Stimulated activated CD8-positive, alpha-beta memory T cell treated with anti-CD3 and anti-CD28 coated beads, Interleukin-7, amount 100 ng/mL, for 1 hour (primary cell): ENCODE data around the gene MYO10.

Experiments used
- DNase-seq, 2 donors: peaks; one replicate each; pipeline ENCODE4 v3.0.0-alpha.2; 2020; ENCODE audit warnings: low read depth in 2 of 2

MYO10 gene

DNA sequence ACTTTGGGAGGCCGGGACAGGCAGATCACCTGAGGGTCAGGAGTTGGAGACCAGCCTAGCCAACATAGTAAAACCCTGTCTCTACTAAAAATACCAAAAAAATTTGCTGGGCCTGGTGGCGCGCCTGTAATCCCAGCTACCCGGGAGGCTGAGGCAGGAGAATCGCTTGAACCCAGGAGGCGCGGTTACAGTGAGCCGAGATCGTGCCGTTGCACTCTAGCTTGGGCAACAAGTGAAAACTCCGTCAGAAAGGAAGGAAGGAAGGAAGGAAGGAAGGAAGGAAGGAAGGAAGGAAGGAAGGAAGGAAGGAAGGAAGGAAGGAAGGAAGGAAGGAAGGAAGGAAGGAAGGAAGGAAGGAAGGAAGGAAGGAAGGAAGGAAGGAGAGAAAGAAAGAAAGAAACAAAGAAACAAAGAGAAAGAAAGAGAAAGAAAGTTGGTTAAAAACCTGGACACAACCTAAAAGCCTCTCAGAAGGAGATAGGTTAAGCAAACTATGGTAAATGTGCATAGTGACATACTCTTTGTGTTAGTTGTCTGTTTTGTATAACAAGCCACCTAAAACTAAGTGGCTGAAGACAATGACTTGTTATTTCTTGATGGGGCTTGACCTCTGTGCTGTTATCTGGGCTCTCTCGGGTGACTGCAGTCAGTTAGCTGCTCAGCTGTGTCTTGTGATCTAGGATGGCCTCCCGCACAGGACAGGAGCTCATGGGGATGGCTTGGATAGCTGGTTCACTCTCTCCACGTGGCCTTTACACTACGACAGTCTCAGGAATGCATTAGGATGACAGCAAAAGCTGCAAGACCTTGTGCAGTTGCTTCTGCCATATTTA is 8.0 kb upstream of the MYO10 start:
- DNase-seq: no peak

- no peak for DNase-seq
These were observed 1.5 kb upstream of the MYO10 start for GRCh38 chr5:16937503-16938161.

DNA sequence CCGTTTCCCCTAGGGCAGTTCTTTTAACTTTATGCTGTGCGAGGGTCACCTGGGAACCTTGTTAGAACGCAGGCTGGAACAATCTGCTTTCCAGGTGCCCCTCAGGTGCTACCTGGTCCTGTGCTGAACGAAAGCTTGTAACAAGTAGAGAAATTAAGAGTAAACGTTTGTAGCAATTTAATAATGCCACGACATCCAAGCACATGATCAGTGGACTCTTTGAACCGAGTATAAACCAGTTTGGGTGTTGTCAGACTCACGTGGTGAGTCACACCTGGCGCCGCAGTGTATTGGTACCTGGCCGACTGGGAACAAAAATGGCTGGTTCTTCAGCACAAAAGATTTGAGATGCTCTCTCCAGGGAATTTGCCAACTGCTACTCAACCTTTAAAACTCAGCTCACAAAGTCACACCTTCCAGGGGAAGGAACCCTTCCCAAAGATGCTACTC is 926 bp upstream of the MYO10 start:
- no peak for DNase-seq

GRCh38 chr5:16935231-16936149 is 598 bp downstream of the MYO10 start:
- DNase-seq: no peak

- no peak for DNase-seq
These were observed 1.4 kb downstream of the MYO10 start for GRCh38 chr5:16934677-16935153.

- DNase-seq: no peak
These were observed 2.0 kb downstream of the MYO10 start for GRCh38 chr5:16934123-16934522.

- DNase-seq: no peak
These were observed 2.8 kb downstream of the MYO10 start for GRCh38 chr5:16933337-16933736.

GRCh38 chr5:16932401-16932800 is 3.7 kb downstream of the MYO10 start:
- DNase-seq: no peak

DNA sequence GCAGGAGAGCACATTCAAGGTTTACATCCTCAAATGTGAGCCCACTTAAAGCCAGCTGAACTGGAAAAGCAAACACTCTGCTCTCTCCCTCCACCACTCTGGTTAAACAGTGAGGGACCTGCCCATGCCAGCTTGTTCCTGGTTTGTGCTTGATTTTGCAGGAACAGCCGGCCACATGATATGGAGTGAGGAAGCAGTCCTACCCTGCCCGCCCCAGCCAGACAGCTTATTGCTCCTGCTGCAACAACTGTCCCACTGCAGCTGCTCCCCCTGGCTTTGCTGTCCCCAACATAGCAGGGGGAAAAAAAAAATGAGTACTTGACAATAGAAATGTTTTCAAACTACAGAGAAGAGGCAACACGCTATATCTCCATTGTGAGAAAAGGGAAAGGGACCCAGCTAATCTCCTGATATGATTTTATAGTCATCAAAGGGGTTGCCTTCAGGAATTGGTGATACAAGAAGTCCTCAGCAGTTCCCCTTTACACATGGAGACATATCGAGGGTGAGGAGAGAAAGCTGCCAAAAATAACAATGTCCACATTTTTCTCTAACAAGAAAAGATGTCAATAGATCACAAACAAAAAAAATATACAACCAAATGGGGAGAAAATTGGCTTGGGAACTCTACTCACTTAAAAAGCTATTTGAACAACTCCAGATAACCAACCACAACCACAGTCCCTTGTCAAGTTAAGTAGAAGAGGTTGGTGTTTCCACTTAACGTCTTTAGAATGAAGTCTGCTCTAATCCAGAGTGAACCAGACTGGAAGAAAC is 4.6 kb downstream of the MYO10 start:
- no peak for DNase-seq

DNA sequence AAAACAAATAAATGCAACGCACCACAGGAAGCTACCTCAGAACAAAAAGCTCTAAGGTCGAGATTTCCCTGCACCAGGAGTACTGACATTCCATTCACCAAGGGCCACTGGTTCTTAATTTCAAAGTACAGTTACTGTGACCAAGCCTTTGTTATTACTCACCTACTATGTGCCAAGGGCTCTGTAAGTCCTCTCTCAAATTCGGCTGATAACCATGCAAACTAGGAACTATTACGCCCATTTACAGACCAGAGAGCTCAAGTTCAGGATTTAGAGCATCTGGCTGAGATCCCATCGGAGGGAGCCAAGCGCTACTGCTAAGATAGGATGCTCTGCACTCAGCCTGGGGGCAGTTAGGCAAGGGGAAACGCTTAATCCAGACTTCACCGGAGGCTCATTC is 5.6 kb downstream of the MYO10 start:
- DNase-seq: no peak

GRCh38 chr5:16929831-16930230 is 6.3 kb downstream of the MYO10 start:
- no peak for DNase-seq

- DNase-seq: no peak
These were observed 6.7 kb downstream of the MYO10 start for GRCh38 chr5:16929347-16929746.

GRCh38 chr5:16927613-16928012 is 8.5 kb downstream of the MYO10 start:
- DNase-seq: no peak

DNA sequence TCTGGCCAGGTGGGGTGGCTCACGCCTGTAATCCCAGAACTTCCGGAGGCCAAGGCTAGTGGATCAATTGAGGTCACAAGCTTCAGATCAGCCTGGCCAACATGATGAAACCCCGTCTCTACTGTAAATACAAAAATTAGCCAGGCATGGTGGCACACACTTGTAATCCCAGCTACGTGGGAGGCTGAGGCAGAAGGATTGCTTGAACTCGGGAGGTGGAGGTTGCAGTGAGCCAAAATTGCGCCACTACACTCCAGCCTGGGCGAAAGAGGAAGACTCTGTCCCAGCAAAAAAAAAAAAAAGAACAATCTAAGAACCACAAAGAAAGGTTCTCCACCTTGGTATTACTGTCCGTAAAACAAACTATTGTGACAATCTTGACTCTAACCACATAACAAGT is 9.7 kb downstream of the MYO10 start:
- DNase-seq: no peak

GRCh38 chr5:16924206-16924605 is 11.9 kb downstream of the MYO10 start:
- DNase-seq: no peak

GRCh38 chr5:16922430-16922829 is 13.7 kb downstream of the MYO10 start:
- no peak for DNase-seq

DNA sequence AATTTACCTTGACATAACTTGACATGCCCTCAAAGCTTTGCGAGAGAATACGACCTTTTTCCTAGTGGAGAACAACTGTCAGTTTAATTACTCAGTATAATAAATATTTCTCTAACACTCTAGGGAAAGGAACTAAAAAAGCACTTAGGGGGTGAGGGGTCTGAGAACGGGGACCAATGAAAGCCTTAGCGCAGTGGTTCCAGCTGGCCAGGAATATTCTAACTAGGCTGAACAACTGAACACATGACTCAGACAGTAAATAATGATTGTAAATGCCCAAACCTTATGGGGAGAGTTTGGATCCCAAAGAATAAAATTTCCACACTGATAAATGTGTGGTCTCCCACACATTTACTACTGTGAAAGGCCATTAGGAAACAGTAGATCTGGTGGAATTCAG is 14.9 kb downstream of the MYO10 start:
- no peak for DNase-seq

GRCh38 chr5:16920109-16920816 is 15.8 kb downstream of the MYO10 start:
- no peak for DNase-seq

GRCh38 chr5:16918891-16919671 is 17.0 kb downstream of the MYO10 start:
- no peak for DNase-seq

- no peak for DNase-seq
These were observed 17.9 kb downstream of the MYO10 start for GRCh38 chr5:16918156-16918555.
